PFSK-1 (cell line): ENCODE results near the gene RPTOR.

Source experiments
- FOXP2 ChIP-seq: optimal IDR thresholded peaks from 2 replicates; pipeline ENCODE3; 2011; ENCODE audit warnings: borderline replicate concordance, control low read depth, inconsistent platforms; ENCODE audit not compliant: insufficient read depth; ENCODE audit errors: extremely low read length, extremely low read depth
- POLR2AphosphoS5 ChIP-seq: IDR thresholded peaks from 2 replicates; pipeline ENCODE4 v1.6.1; 2012; ENCODE audit warnings: low read depth, mild to moderate bottlenecking, control low read depth, low read length, moderate library complexity
- REST ChIP-seq, 2 experiments: IDR thresholded peaks; 2 replicates each; pipeline versions ENCODE4 v1.6.1 to v1.8.0; 2011 to 2012; ENCODE audit warnings: low read depth in 2 of 2, low read length in 2 of 2, control low read depth in 1 of 2, inconsistent platforms in 1 of 2, mild to moderate bottlenecking in 1 of 2, moderate library complexity in 1 of 2; ENCODE audit not compliant: insufficient read depth in 1 of 2
- TAF1 ChIP-seq: IDR thresholded peaks from 2 replicates; pipeline ENCODE4 v1.6.1; 2012; ENCODE audit warnings: low read length, control low read depth, borderline replicate concordance; ENCODE audit not compliant: insufficient read depth

- no peak for TF ChIP-seq POLR2AphosphoS5
- TF ChIP-seq REST (IDR thresholded peaks at IDR 0.05; ENCODE audit: insufficient read depth in 1 of 2, low read depth in 2 of 2, low read length in 2 of 2): peak in 1 of 2 experiments; percentile 51; a peak in 1 of 4 replicates
- peak; percentile 48 for TF ChIP-seq FOXP2
- TF ChIP-seq TAF1: no peak
These were observed 282.5 kb downstream of the RPTOR start for GRCh38 chr17:80826955-80827645.
